Measurements from ENCODE around the gene CNTN1. TPM values are rescaled to one million over a fixed set of nuclear protein-coding genes. Genes with fewer than 3 reads are reported as not detected.

The CNTN1 gene
- total RNA-seq, 4 donors from 2014 or later, result 7.5 to 34.2 (median 19.4) TPM

GRCh38 chr12:40976546-40976945 lies 284.3 kb downstream of the CNTN1 start:
- H3K4me3 ChIP-seq (ENCODE audit: low read depth, poor library complexity, severe bottlenecking), result no peak overlapping the region
- DNase-seq (ENCODE audit: low spot score in 2 of 2), result no peak
- TF ChIP-seq CTCF (IDR thresholded peaks at IDR 0.05) (no peak), POLR2A (IDR thresholded peaks at IDR 0.05) (no peak)
- intact Hi-C loops (cut with DNase I; ENCODE audit: low total_unique reads), result no loop called here
- 95 to 99% methylated on average over 4 of the region's 4 CpGs for WGBS, 2 donors

- TF ChIP-seq CTCF (IDR thresholded peaks at IDR 0.05) (no peak), POLR2A (IDR thresholded peaks at IDR 0.05) (no peak)
- intact Hi-C loops (cut with DNase I; ENCODE audit: low total_unique reads), result no loop called here
- no peak for DNase-seq (ENCODE audit: low spot score in 2 of 2)
- no peak overlapping the region for H3K4me3 ChIP-seq (ENCODE audit: low read depth, poor library complexity, severe bottlenecking)
These were observed 288.3 kb downstream of the CNTN1 start for GRCh38 chr12:40980427-40980961.

GRCh38 chr12:40986001-40986400 lies 293.8 kb downstream of the CNTN1 start:
- intact Hi-C loops (cut with DNase I; ENCODE audit: low total_unique reads), result no loop called here
- no peak for TF ChIP-seq CTCF (IDR thresholded peaks at IDR 0.05)
- no peak for DNase-seq (ENCODE audit: low spot score in 2 of 2)
- H3K4me3 ChIP-seq (ENCODE audit: low read depth, poor library complexity, severe bottlenecking), result no peak overlapping the region

- no peak for DNase-seq (ENCODE audit: low spot score in 2 of 2)
- no peak overlapping the region for H3K4me3 ChIP-seq (ENCODE audit: low read depth, poor library complexity, severe bottlenecking)
- WGBS, 2 donors, result 52 to 73% methylated on average over 1 of the region's 1 CpG
- TF ChIP-seq POLR2A (IDR thresholded peaks at IDR 0.05), result no peak
- no peak for TF ChIP-seq CTCF (IDR thresholded peaks at IDR 0.05)
- intact Hi-C loops (cut with DNase I; ENCODE audit: low total_unique reads), result no loop called here
These were observed 296.1 kb downstream of the CNTN1 start for GRCh38 chr12:40988355-40988754.

GRCh38 chr12:40988824-40989223 lies 296.6 kb downstream of the CNTN1 start:
- no peak for TF ChIP-seq CTCF (IDR thresholded peaks at IDR 0.05)
- TF ChIP-seq POLR2A (IDR thresholded peaks at IDR 0.05), result no peak
- intact Hi-C loops (cut with DNase I; ENCODE audit: low total_unique reads), result no loop called here
- WGBS, 2 donors, result 30 to 49% methylated on average over 2 of the region's 2 CpGs
- no peak for DNase-seq (ENCODE audit: low spot score in 2 of 2)
- no peak overlapping the region for H3K4me3 ChIP-seq (ENCODE audit: low read depth, poor library complexity, severe bottlenecking)

GRCh38 chr12:40989785-40990184 lies 297.5 kb downstream of the CNTN1 start:
- DNase-seq (ENCODE audit: low spot score in 2 of 2), result no peak
- TF ChIP-seq CTCF (IDR thresholded peaks at IDR 0.05), result no peak
- TF ChIP-seq POLR2A (IDR thresholded peaks at IDR 0.05), result no peak
- no peak overlapping the region for H3K4me3 ChIP-seq (ENCODE audit: low read depth, poor library complexity, severe bottlenecking)
- 88 to 89% methylated on average over 3 of the region's 3 CpGs for WGBS, 2 donors
- intact Hi-C loops (cut with DNase I; ENCODE audit: low total_unique reads), result no loop called here

Data from lower leg skin (tissue), 4 donors.